Measurements from ENCODE around the gene AP3M1. TPM values are rescaled to one million over a fixed set of nuclear protein-coding genes. Genes with fewer than 3 reads are reported as not detected.

The AP3M1 gene
- total RNA-seq, 1 experiment from 2014 or later: 52.9 TPM

GRCh38 chr10:74092372-74092771 lies 58.3 kb downstream of the AP3M1 start:
- H3K9ac ChIP-seq (ENCODE audit: low read length): no peak overlapping the region
- no peak overlapping the region for H3K27ac ChIP-seq (ENCODE audit: low read length)
- no peak for DNase-seq
- H3K9me2 ChIP-seq (replicated peaks; ENCODE audit: insufficient read depth, low read length): no peaks in the 10 kb centered on the region
- H3K4me1 ChIP-seq (ENCODE audit: low read length): peaks cover 8% of the 10 kb centered on the region
- no peak overlapping the region for H3K4me3 ChIP-seq (ENCODE audit: low read length)
- no peak overlapping the region for H2AFZ ChIP-seq (ENCODE audit: low read length)
- H3K36me3 ChIP-seq (ENCODE audit: insufficient read depth, low read length): peaks cover 15% of the 10 kb centered on the region; the same call in 1 of the 2 replicates
- no peak overlapping the region for H3K4me2 ChIP-seq (ENCODE audit: low read depth, low read length, poor library complexity, severe bottlenecking)
- no peaks in the 10 kb centered on the region for H3K79me2 ChIP-seq (ENCODE audit: low read length)
- H3K27me3 ChIP-seq (ENCODE audit: low read length): no peaks in the 10 kb centered on the region
- no peaks in the 10 kb centered on the region for H4K20me1 ChIP-seq (ENCODE audit: insufficient read depth, low read depth, low read length)
- H3K9me3 ChIP-seq (ENCODE audit: low read length): no peaks in the 10 kb centered on the region

GRCh38 chr10:74088722-74089121 lies 61.9 kb downstream of the AP3M1 start:
- Histone ChIP-seq H3K9ac (ENCODE audit: low read length) (no peak overlapping the region), H3K9me2 (replicated peaks; ENCODE audit: insufficient read depth, low read length) (no peaks in the 10 kb centered on the region), H3K9me3 (ENCODE audit: low read length) (no peaks in the 10 kb centered on the region), H3K27me3 (ENCODE audit: low read length) (no peaks in the 10 kb centered on the region), H3K4me3 (ENCODE audit: low read length) (no peak overlapping the region), H3K4me1 (ENCODE audit: low read length) (peaks cover 9% of the 10 kb centered on the region), H3K36me3 (ENCODE audit: insufficient read depth, low read length) (peaks cover 5% of the 10 kb centered on the region; the same call in 1 of the 2 replicates), H2AFZ (ENCODE audit: low read length) (no peak overlapping the region), H3K4me2 (ENCODE audit: low read depth, low read length, poor library complexity, severe bottlenecking) (no peak overlapping the region), H4K20me1 (ENCODE audit: insufficient read depth, low read depth, low read length) (no peaks in the 10 kb centered on the region), H3K79me2 (ENCODE audit: low read length) (no peaks in the 10 kb centered on the region), H3K27ac (ENCODE audit: low read length) (no peak overlapping the region)
- no peak for DNase-seq

- Histone ChIP-seq H3K27ac (ENCODE audit: low read length) (no peak overlapping the region), H3K9me3 (ENCODE audit: low read length) (no peaks in the 10 kb centered on the region), H3K27me3 (ENCODE audit: low read length) (no peaks in the 10 kb centered on the region), H3K4me1 (ENCODE audit: low read length) (peaks cover 16% of the 10 kb centered on the region), H3K36me3 (ENCODE audit: insufficient read depth, low read length) (peaks cover 6% of the 10 kb centered on the region; the same call in 1 of the 2 replicates), H3K4me3 (ENCODE audit: low read length) (no peak overlapping the region), H2AFZ (ENCODE audit: low read length) (no peak overlapping the region), H3K79me2 (ENCODE audit: low read length) (peaks cover 12% of the 10 kb centered on the region), H3K4me2 (ENCODE audit: low read depth, low read length, poor library complexity, severe bottlenecking) (no peak overlapping the region), H4K20me1 (ENCODE audit: insufficient read depth, low read depth, low read length) (no peaks in the 10 kb centered on the region), H3K9me2 (replicated peaks; ENCODE audit: insufficient read depth, low read length) (no peaks in the 10 kb centered on the region), H3K9ac (ENCODE audit: low read length) (no peak overlapping the region)
- DNase-seq: no peak
Measured at GRCh38 chr10:74086317-74086716, 64.3 kb downstream of the AP3M1 start.

- Histone ChIP-seq H3K27me3 (ENCODE audit: low read length) (no peaks in the 10 kb centered on the region), H3K36me3 (ENCODE audit: insufficient read depth, low read length) (peaks cover 6% of the 10 kb centered on the region; the same call in 1 of the 2 replicates), H3K79me2 (ENCODE audit: low read length) (peaks cover 24% of the 10 kb centered on the region), H3K9me3 (ENCODE audit: low read length) (no peaks in the 10 kb centered on the region), H4K20me1 (ENCODE audit: insufficient read depth, low read depth, low read length) (no peaks in the 10 kb centered on the region), H3K9ac (ENCODE audit: low read length) (no peak overlapping the region), H3K9me2 (replicated peaks; ENCODE audit: insufficient read depth, low read length) (no peaks in the 10 kb centered on the region), H3K4me2 (ENCODE audit: low read depth, low read length, poor library complexity, severe bottlenecking) (no peak overlapping the region), H2AFZ (ENCODE audit: low read length) (no peak overlapping the region), H3K4me3 (ENCODE audit: low read length) (no peak overlapping the region), H3K4me1 (ENCODE audit: low read length) (peaks cover 30% of the 10 kb centered on the region), H3K27ac (ENCODE audit: low read length) (no peak overlapping the region)
- no peak for DNase-seq
Measured at GRCh38 chr10:74084955-74085354, 65.7 kb downstream of the AP3M1 start.

- peaks cover 6% of the 10 kb centered on the region; the same call in 1 of the 2 replicates for H3K36me3 ChIP-seq (ENCODE audit: insufficient read depth, low read length)
- no peaks in the 10 kb centered on the region for H4K20me1 ChIP-seq (ENCODE audit: insufficient read depth, low read depth, low read length)
- H2AFZ ChIP-seq (ENCODE audit: low read length): no peak overlapping the region
- H3K27ac ChIP-seq (ENCODE audit: low read length): no peak overlapping the region
- H3K79me2 ChIP-seq (ENCODE audit: low read length): peaks cover 31% of the 10 kb centered on the region
- H3K27me3 ChIP-seq (ENCODE audit: low read length): no peaks in the 10 kb centered on the region
- peaks cover 47% of the 10 kb centered on the region for H3K4me1 ChIP-seq (ENCODE audit: low read length)
- no peak overlapping the region for H3K9ac ChIP-seq (ENCODE audit: low read length)
- H3K4me3 ChIP-seq (ENCODE audit: low read length): no peak overlapping the region
- no peak overlapping the region for H3K4me2 ChIP-seq (ENCODE audit: low read depth, low read length, poor library complexity, severe bottlenecking)
- no peaks in the 10 kb centered on the region for H3K9me2 ChIP-seq (replicated peaks; ENCODE audit: insufficient read depth, low read length)
- DNase-seq: no peak
- no peaks in the 10 kb centered on the region for H3K9me3 ChIP-seq (ENCODE audit: low read length)
Measured at GRCh38 chr10:74083304-74083703, 67.3 kb downstream of the AP3M1 start.

GRCh38 chr10:74081941-74082718 lies 68.5 kb downstream of the AP3M1 start:
- H3K27ac ChIP-seq (ENCODE audit: low read length): no peak overlapping the region; the same call in 1 of the 2 replicates
- no peak overlapping the region for H3K4me3 ChIP-seq (ENCODE audit: low read length)
- H3K9me2 ChIP-seq (replicated peaks; ENCODE audit: insufficient read depth, low read length): no peaks in the 10 kb centered on the region
- peaks cover 35% of the 10 kb centered on the region for H3K79me2 ChIP-seq (ENCODE audit: low read length)
- H3K4me2 ChIP-seq (ENCODE audit: low read depth, low read length, poor library complexity, severe bottlenecking): no peak overlapping the region
- no peak overlapping the region for H2AFZ ChIP-seq (ENCODE audit: low read length)
- peaks cover 58% of the 10 kb centered on the region for H3K4me1 ChIP-seq (ENCODE audit: low read length)
- no peaks in the 10 kb centered on the region for H4K20me1 ChIP-seq (ENCODE audit: insufficient read depth, low read depth, low read length)
- H3K27me3 ChIP-seq (ENCODE audit: low read length): no peaks in the 10 kb centered on the region
- H3K9ac ChIP-seq (ENCODE audit: low read length): no peak overlapping the region
- peaks cover 6% of the 10 kb centered on the region; the same call in 1 of the 2 replicates for H3K36me3 ChIP-seq (ENCODE audit: insufficient read depth, low read length)
- H3K9me3 ChIP-seq (ENCODE audit: low read length): no peaks in the 10 kb centered on the region
- no peak for DNase-seq

GRCh38 chr10:74081192-74081803 lies 69.3 kb downstream of the AP3M1 start:
- no peaks in the 10 kb centered on the region for H4K20me1 ChIP-seq (ENCODE audit: insufficient read depth, low read depth, low read length)
- no peaks in the 10 kb centered on the region for H3K9me2 ChIP-seq (replicated peaks; ENCODE audit: insufficient read depth, low read length)
- H2AFZ ChIP-seq (ENCODE audit: low read length): no peak overlapping the region
- H3K4me2 ChIP-seq (ENCODE audit: low read depth, low read length, poor library complexity, severe bottlenecking): peak overlapping the region; percentile 83
- H3K9ac ChIP-seq (ENCODE audit: low read length): peak overlapping the region; percentile 35; the same call in 1 of the 2 replicates
- no peaks in the 10 kb centered on the region for H3K9me3 ChIP-seq (ENCODE audit: low read length)
- DNase-seq: peak; percentile 83
- H3K79me2 ChIP-seq (ENCODE audit: low read length): peaks cover 39% of the 10 kb centered on the region
- peaks cover 6% of the 10 kb centered on the region; the same call in 1 of the 2 replicates for H3K36me3 ChIP-seq (ENCODE audit: insufficient read depth, low read length)
- peaks cover 62% of the 10 kb centered on the region for H3K4me1 ChIP-seq (ENCODE audit: low read length)
- H3K27me3 ChIP-seq (ENCODE audit: low read length): no peaks in the 10 kb centered on the region
- peak overlapping the region; percentile 91 for H3K27ac ChIP-seq (ENCODE audit: low read length)
- no peak overlapping the region for H3K4me3 ChIP-seq (ENCODE audit: low read length)

- peak overlapping the region; percentile 83 for H3K4me2 ChIP-seq (ENCODE audit: low read depth, low read length, poor library complexity, severe bottlenecking)
- H3K36me3 ChIP-seq (ENCODE audit: insufficient read depth, low read length): peaks cover 6% of the 10 kb centered on the region; the same call in 1 of the 2 replicates
Measured at GRCh38 chr10:74079936-74080590, 70.6 kb downstream of the AP3M1 start.

More at GRCh38 chr10:74079936-74080590, 70.6 kb downstream of the AP3M1 start:
- H3K27ac ChIP-seq (ENCODE audit: low read length): peak overlapping the region; percentile 91
- no peaks in the 10 kb centered on the region for H3K9me3 ChIP-seq (ENCODE audit: low read length)
- peak overlapping the region; percentile 31 for H3K4me3 ChIP-seq (ENCODE audit: low read length)
- no peaks in the 10 kb centered on the region for H4K20me1 ChIP-seq (ENCODE audit: insufficient read depth, low read depth, low read length)
- H2AFZ ChIP-seq (ENCODE audit: low read length): no peak overlapping the region
- DNase-seq: peak; percentile 77
- H3K27me3 ChIP-seq (ENCODE audit: low read length): no peaks in the 10 kb centered on the region
- peak overlapping the region; percentile 35 for H3K9ac ChIP-seq (ENCODE audit: low read length)
- peaks cover 72% of the 10 kb centered on the region for H3K4me1 ChIP-seq (ENCODE audit: low read length)
- H3K79me2 ChIP-seq (ENCODE audit: low read length): peaks cover 43% of the 10 kb centered on the region
- H3K9me2 ChIP-seq (replicated peaks; ENCODE audit: insufficient read depth, low read length): no peaks in the 10 kb centered on the region

Measured in Karpas-422 (cell line).